Ishikawa (cell line): ENCODE measurements around the gene SCD5.

Experiments
- CEBPB ChIP-seq: IDR thresholded peaks from 2 replicates; pipeline ENCODE4 v1.6.1; 2012
- CREB1 ChIP-seq: IDR thresholded peaks from 2 replicates; pipeline ENCODE4 v1.6.1; 2012; ENCODE audit warnings: low read depth
- EGR1 ChIP-seq: IDR thresholded peaks from 2 replicates; pipeline ENCODE4 v1.6.1; 2012
- EP300 ChIP-seq: IDR thresholded peaks from 2 replicates; pipeline ENCODE4 v1.6.1; 2012; ENCODE audit warnings: borderline replicate concordance
- FOXM1 ChIP-seq: IDR thresholded peaks from 2 replicates; pipeline ENCODE4 v1.6.1; 2012; ENCODE audit warnings: low read depth, borderline replicate concordance
- MAX ChIP-seq: IDR thresholded peaks from 2 replicates; pipeline ENCODE4 v1.6.1; 2012
- NFIC ChIP-seq: IDR thresholded peaks from 2 replicates; pipeline ENCODE4 v1.6.1; 2012
- RAD21 ChIP-seq: IDR thresholded peaks from 2 replicates; pipeline ENCODE4 v1.6.1; 2012; ENCODE audit warnings: low read depth
- REST ChIP-seq: IDR thresholded peaks from 2 replicates; pipeline ENCODE4 v1.6.1; 2012; ENCODE audit warnings: low read depth, mild to moderate bottlenecking
- TAF1 ChIP-seq: IDR thresholded peaks from 2 replicates; pipeline ENCODE4 v1.6.1; 2012; ENCODE audit warnings: low read depth, mild to moderate bottlenecking
- TCF12 ChIP-seq: IDR thresholded peaks from 2 replicates; pipeline ENCODE4 v1.6.1; 2012; ENCODE audit warnings: low read depth
- TEAD4 ChIP-seq: IDR thresholded peaks from 2 replicates; pipeline ENCODE4 v1.6.1; 2012
- USF1 ChIP-seq: IDR thresholded peaks from 2 replicates; pipeline ENCODE4 v1.6.1; 2012
- YY1 ChIP-seq: IDR thresholded peaks from 2 replicates; pipeline ENCODE4 v1.6.1; 2012; ENCODE audit warnings: low read depth
- ZBTB7A ChIP-seq: IDR thresholded peaks from 2 replicates; pipeline ENCODE4 v1.6.1; 2012; ENCODE audit warnings: low read depth

The SCD5 gene

GRCh38 chr4:82667761-82668480 is 130.7 kb downstream of the SCD5 start:
- TF ChIP-seq EP300: no peak
- no peak for TF ChIP-seq ZBTB7A
- TF ChIP-seq REST: no peak
- no peak for TF ChIP-seq YY1
- no peak for TF ChIP-seq CEBPB
- TF ChIP-seq MAX: no peak
- TF ChIP-seq TAF1: no peak
- TF ChIP-seq CREB1: no peak
- no peak for TF ChIP-seq RAD21
- TF ChIP-seq EGR1: no peak
- no peak for TF ChIP-seq TCF12
- TF ChIP-seq NFIC: no peak
- TF ChIP-seq TEAD4: no peak
- no peak for TF ChIP-seq USF1
- TF ChIP-seq FOXM1: no peak

- no peak for TF ChIP-seq ZBTB7A
- no peak for TF ChIP-seq NFIC
- no peak for TF ChIP-seq YY1
- no peak for TF ChIP-seq TAF1
- TF ChIP-seq RAD21: no peak
- TF ChIP-seq EP300: no peak
- no peak for TF ChIP-seq TCF12
- TF ChIP-seq TEAD4: no peak
- TF ChIP-seq CREB1: no peak
- TF ChIP-seq MAX: no peak
- TF ChIP-seq FOXM1: no peak
- no peak for TF ChIP-seq REST
- no peak for TF ChIP-seq USF1
- no peak for TF ChIP-seq EGR1
- no peak for TF ChIP-seq CEBPB
These were observed 131.5 kb downstream of the SCD5 start for GRCh38 chr4:82666970-82667665.

- no peak for TF ChIP-seq MAX
- TF ChIP-seq TAF1: no peak
- TF ChIP-seq USF1: no peak
- TF ChIP-seq CREB1: no peak
- TF ChIP-seq TEAD4: no peak
- TF ChIP-seq NFIC: no peak
- no peak for TF ChIP-seq REST
- no peak for TF ChIP-seq FOXM1
- TF ChIP-seq EGR1: no peak
- TF ChIP-seq CEBPB: no peak
- TF ChIP-seq RAD21: no peak
These were observed 137.2 kb downstream of the SCD5 start for GRCh38 chr4:82661181-82661992.
